MM.1S (cell line): Measurements from ENCODE around the gene AMY2B.
"Not testable (repeated sequence)": the region's sequence is repeated elsewhere in the genome, so short reads cannot be mapped to it uniquely, and the experiment has no call there.

Experiments
- DNase-seq: peaks from one replicate; pipeline ENCODE4 v3.0.0-alpha.2; 2015
- H2AFZ ChIP-seq: fragments of 300-600 bp; sonication (generic); 2 replicates; pipeline ENCODE4 v1.6.0; 2016; ENCODE audit warnings: antibody characterized with exemption, low read length
- H3F3A ChIP-seq: fragments of 300-600 bp; sonication (generic); 2 replicates; pipeline ENCODE4 v1.6.1; 2016; ENCODE audit warnings: mild to moderate bottlenecking, antibody characterized with exemption, low read length, moderate library complexity, mixed read lengths; ENCODE audit not compliant: insufficient read depth
- H3K27ac ChIP-seq: fragments of 300-600 bp; sonication (generic); 2 replicates; pipeline ENCODE4 v1.5.1; 2016; ENCODE audit warnings: mild to moderate bottlenecking, low read length
- H3K27me3 ChIP-seq: fragments of 300-600 bp; sonication (generic); replicated peaks from 2 replicates; pipeline ENCODE4 v1.6.0; 2016; ENCODE audit warnings: low read length; ENCODE audit not compliant: insufficient read depth
- H3K36me3 ChIP-seq: fragments of 300-600 bp; sonication (generic); replicated peaks from 2 replicates; pipeline ENCODE4 v1.6.1; 2016; ENCODE audit warnings: mild to moderate bottlenecking, low read length, mixed read lengths; ENCODE audit not compliant: insufficient read depth
- H3K4me1 ChIP-seq: fragments of 300-600 bp; sonication (generic); 2 replicates; pipeline ENCODE4 v1.6.1; 2016; ENCODE audit warnings: low read length, mixed read lengths
- H3K4me2 ChIP-seq: fragments of 300-600 bp; sonication (generic); 2 replicates; pipeline ENCODE4 v1.6.0; 2016; ENCODE audit warnings: low read depth, low read length
- H3K4me3 ChIP-seq: fragments of 300-600 bp; sonication (generic); 2 replicates; pipeline ENCODE4 v1.5.1; 2016; ENCODE audit warnings: low read length, mixed read lengths
- H3K79me2 ChIP-seq: fragments of 300-600 bp; sonication (generic); 2 replicates; pipeline ENCODE4 v1.6.1; 2016; ENCODE audit warnings: mixed run types, low read length, mixed read lengths
- H3K9ac ChIP-seq: fragments of 300-600 bp; sonication (generic); 2 replicates; pipeline ENCODE4 v1.6.1; 2016; ENCODE audit warnings: low read length, mixed read lengths
- H3K9me2 ChIP-seq: fragments of 300-600 bp; sonication (generic); replicated peaks from 2 replicates; pipeline ENCODE4 v1.6.1; 2016; ENCODE audit warnings: mild to moderate bottlenecking, low read length, mixed read lengths; ENCODE audit not compliant: insufficient read depth
- H3K9me3 ChIP-seq: fragments of 300-600 bp; sonication (generic); replicated peaks from 2 replicates; pipeline ENCODE4 v1.6.1; 2016; ENCODE audit warnings: mild to moderate bottlenecking, low read length, mixed read lengths; ENCODE audit not compliant: insufficient read depth
- H4K20me1 ChIP-seq: fragments of 300-600 bp; sonication (generic); 2 replicates; pipeline ENCODE4 v1.6.1; 2016; ENCODE audit warnings: mild to moderate bottlenecking, low read length, moderate library complexity, mixed read lengths; ENCODE audit not compliant: insufficient read depth
- EZH2 ChIP-seq: fragments of 300-600 bp; sonication (generic); optimal IDR thresholded peaks from 2 replicates; pipeline ENCODE3; 2017; ENCODE audit warnings: low read depth, mild to moderate bottlenecking, antibody characterized with exemption, low read length, mixed read lengths
- EZH2phosphoT487 ChIP-seq: fragments of 300-600 bp; sonication (generic); IDR thresholded peaks from 2 replicates; pipeline ENCODE4 v1.6.1; 2018; ENCODE audit warnings: antibody characterized with exemption, low read length
- TF ChIP-seq, protein P1 (sequence below): fragments of 300-600 bp; sonication (generic); IDR thresholded peaks from 2 replicates; pipeline ENCODE4 v1.5.1; 2016; ENCODE audit warnings: antibody characterized with exemption, low read length, mixed read lengths

Gene AMY2B

DNA sequence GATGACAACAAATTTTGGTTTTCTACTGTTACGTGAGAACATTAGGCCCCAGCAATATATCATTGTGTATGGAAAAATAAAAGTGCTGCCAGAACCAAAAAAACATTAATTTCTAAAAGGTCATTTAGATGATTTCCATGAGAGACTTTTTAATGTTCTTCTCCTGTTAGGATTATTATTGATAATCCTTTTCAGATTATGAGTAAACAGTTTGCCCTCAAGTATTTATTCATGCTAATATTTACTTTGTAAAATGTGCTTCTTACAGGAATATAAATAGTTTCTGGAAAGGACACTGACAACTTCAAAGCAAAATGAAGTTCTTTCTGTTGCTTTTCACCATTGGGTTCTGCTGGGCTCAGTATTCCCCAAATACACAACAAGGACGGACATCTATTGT, at the start of gene AMY2B:
TSS of gene AMY2B (plus strand) at position 301 of the 400 bp plus-strand sequence. CDS start at position 315, 14 bp downstream.
- H3K9ac ChIP-seq, H3K79me2 ChIP-seq, H3K4me2 ChIP-seq, H3K9me3 ChIP-seq, H3F3A ChIP-seq, DNase-seq, H3K9me2 ChIP-seq, H3K27ac ChIP-seq, H3K36me3 ChIP-seq, H3K4me1 ChIP-seq, H4K20me1 ChIP-seq, H3K27me3 ChIP-seq, H2AFZ ChIP-seq, H3K4me3 ChIP-seq: not testable (repeated sequence)

DNA sequence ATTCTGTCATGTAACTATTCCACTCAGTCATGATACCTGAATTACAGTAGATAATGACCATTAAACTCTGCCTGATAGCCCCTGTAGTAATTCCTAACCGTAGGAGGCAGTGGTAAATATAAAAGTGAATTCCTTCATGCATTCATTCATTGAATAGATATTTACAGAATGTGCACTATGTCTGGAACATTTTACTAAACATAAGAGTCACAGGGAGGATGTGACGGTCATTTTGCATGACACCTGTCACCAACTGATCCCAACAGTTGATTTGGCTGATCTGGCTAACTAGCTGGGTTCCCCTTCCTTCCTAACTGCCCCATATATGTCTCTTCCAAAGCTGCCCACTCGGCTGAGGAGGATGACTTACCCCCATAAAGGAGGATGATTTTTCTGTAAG, 48.0 kb upstream of the AMY2B start:
- H4K20me1 ChIP-seq, result no peaks in the 10 kb centered on the region
- no peak overlapping the region for H3K27ac ChIP-seq
- no peaks in the 10 kb centered on the region for H3K4me1 ChIP-seq
- no peak overlapping the region for H3K9ac ChIP-seq
- H3K4me3 ChIP-seq, result no peak overlapping the region
- no peak overlapping the region for H2AFZ ChIP-seq
- H3F3A ChIP-seq, result no peaks in the 10 kb centered on the region
- no peaks in the 10 kb centered on the region for H3K27me3 ChIP-seq
- no peaks in the 10 kb centered on the region for H3K36me3 ChIP-seq
- no peak overlapping the region for H3K4me2 ChIP-seq
- TF ChIP-seq, protein P1, sequence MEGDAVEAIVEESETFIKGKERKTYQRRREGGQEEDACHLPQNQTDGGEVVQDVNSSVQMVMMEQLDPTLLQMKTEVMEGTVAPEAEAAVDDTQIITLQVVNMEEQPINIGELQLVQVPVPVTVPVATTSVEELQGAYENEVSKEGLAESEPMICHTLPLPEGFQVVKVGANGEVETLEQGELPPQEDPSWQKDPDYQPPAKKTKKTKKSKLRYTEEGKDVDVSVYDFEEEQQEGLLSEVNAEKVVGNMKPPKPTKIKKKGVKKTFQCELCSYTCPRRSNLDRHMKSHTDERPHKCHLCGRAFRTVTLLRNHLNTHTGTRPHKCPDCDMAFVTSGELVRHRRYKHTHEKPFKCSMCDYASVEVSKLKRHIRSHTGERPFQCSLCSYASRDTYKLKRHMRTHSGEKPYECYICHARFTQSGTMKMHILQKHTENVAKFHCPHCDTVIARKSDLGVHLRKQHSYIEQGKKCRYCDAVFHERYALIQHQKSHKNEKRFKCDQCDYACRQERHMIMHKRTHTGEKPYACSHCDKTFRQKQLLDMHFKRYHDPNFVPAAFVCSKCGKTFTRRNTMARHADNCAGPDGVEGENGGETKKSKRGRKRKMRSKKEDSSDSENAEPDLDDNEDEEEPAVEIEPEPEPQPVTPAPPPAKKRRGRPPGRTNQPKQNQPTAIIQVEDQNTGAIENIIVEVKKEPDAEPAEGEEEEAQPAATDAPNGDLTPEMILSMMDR, result no peak
- TF ChIP-seq EZH2, result no peak
- no peak for TF ChIP-seq EZH2phosphoT487
- no peaks in the 10 kb centered on the region for H3K9me2 ChIP-seq
- peaks cover 24% of the 10 kb centered on the region for H3K79me2 ChIP-seq
- DNase-seq, result no peak
- no peaks in the 10 kb centered on the region for H3K9me3 ChIP-seq

- H3K9me3 ChIP-seq, result no peaks in the 10 kb centered on the region
- H3K79me2 ChIP-seq, result peaks cover 38% of the 10 kb centered on the region
- DNase-seq, result peak; percentile 6
- no peaks in the 10 kb centered on the region for H3K36me3 ChIP-seq
- H4K20me1 ChIP-seq, result no peaks in the 10 kb centered on the region
- H3K4me1 ChIP-seq, result no peaks in the 10 kb centered on the region
- no peak for TF ChIP-seq EZH2
- TF ChIP-seq EZH2phosphoT487, result no peak
- TF ChIP-seq, protein P1, result no peak
- no peaks in the 10 kb centered on the region for H3K9me2 ChIP-seq
- H3K27ac ChIP-seq, result no peak overlapping the region
- H3F3A ChIP-seq, result no peaks in the 10 kb centered on the region
- H2AFZ ChIP-seq, result peak overlapping the region; percentile 48; the same call in 1 of the 2 replicates
- H3K4me3 ChIP-seq, result peak overlapping the region; percentile 41; the same call in 1 of the 2 replicates
- H3K4me2 ChIP-seq, result peak overlapping the region; percentile 66; the same call in 1 of the 2 replicates
- H3K27me3 ChIP-seq, result no peaks in the 10 kb centered on the region
- no peak overlapping the region for H3K9ac ChIP-seq
Observed at GRCh38 chr1:103525114-103525606, 46.2 kb upstream of the AMY2B start.
